GM12891 (cell line): ENCODE results near the gene ABHD5.

Experiments
- POLR2A ChIP-seq: IDR thresholded peaks from 2 replicates; pipeline ENCODE4 v1.6.1; 2011; ENCODE audit warnings: low read depth, low read length, control low read depth
- TAF1 ChIP-seq: IDR thresholded peaks from 2 replicates; pipeline ENCODE4 v1.6.1; 2011; ENCODE audit warnings: low read depth, low read length, control low read depth

- no peak for TF ChIP-seq POLR2A
- no peak for TF ChIP-seq TAF1
These were observed 5.8 kb upstream of the ABHD5 start for GRCh38 chr3:43684944-43685343.
